Dermis blood vessel endothelial cell (primary cell): ENCODE data around the gene RGS6. TPM values are rescaled to one million over a fixed set of nuclear protein-coding genes. Genes with fewer than 3 reads are reported as not detected.

Experiments used
- DNase-seq: peaks from one replicate; pipeline ENCODE4 v3.0.0; 2010
- total RNA-seq: library from RNA; depleted of rRNA; stranded (reverse); fragments of >200 nt; gene quantifications from 2 replicates; pipeline ENCODE4 v1.2.3, GENCODE V29; 2014

The RGS6 gene
- total RNA-seq, 1 donor from 2014 or later = not detected

DNA sequence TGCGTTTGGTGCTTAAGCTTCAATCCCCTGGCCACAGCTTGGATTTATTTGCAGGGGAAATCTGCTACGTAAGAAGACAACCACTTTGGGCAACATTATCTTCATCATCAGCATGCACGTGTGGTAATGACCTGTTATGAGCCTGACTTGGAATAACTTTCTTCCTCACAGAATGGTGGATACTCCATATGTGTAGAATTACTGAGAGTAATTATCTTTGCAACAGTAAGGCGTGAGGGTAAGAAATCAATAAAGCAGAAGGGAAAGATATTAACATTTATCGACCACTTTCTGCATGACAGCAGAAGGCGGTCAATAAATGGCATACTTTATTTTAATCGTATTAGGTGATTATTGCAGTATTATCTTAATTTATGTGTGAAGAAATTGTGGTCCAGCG is 152.7 kb downstream of the RGS6 start:
- no peak for DNase-seq

DNA sequence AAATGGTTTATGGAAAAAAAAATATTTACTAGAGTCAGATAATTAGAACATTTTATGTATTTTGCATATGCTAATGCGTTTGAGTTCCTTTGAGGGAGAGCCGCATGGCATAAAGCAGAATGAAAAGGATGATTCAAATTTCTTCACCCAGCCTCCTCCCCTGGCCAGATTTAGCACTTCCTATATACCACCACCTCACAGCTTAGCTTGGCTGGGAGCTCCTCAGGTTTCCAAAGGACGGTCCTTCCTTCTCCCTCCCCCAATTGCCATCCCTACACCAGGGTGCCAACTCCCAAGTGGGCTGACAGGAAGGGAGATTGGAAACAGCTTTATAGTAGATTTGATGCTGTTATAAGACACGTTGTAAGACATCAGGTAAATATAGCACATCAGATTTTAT is 157.4 kb downstream of the RGS6 start:
- no peak for DNase-seq

DNA sequence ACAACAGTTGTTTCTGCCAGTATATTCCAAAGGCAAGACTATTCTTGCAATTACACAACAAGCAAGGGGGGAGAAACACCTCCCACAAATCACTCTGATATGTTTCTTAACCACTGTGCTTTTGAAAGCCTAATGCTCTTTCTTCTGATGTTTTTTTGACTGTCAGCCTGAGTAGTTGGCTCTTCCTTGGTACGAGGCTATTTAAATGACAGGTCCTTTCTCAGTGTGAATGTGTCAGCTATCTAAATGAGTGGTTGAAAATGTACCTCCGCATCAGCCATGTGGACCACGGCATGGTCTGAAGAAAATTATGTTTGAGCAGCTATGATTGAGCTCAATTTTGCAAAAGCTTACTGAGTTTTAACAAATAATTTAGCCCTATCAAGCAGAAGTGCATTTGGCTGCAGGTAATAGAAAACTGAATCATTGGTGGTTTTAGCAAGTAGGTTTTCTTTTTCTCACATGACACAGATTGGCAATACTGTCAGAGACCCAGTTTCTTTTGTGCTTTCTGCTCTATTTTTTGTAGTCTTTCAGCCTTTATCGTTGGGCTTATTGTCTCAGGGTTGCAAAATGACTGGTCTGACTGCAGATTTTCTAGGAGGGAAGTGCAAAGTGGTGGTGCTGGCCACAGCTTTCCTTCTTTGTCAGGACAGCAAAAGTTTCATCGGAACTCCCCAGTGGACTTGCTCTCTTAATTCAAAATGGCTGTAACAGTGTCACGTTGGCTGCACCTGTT is 162.8 kb downstream of the RGS6 start:
- DNase-seq = no peak

DNA sequence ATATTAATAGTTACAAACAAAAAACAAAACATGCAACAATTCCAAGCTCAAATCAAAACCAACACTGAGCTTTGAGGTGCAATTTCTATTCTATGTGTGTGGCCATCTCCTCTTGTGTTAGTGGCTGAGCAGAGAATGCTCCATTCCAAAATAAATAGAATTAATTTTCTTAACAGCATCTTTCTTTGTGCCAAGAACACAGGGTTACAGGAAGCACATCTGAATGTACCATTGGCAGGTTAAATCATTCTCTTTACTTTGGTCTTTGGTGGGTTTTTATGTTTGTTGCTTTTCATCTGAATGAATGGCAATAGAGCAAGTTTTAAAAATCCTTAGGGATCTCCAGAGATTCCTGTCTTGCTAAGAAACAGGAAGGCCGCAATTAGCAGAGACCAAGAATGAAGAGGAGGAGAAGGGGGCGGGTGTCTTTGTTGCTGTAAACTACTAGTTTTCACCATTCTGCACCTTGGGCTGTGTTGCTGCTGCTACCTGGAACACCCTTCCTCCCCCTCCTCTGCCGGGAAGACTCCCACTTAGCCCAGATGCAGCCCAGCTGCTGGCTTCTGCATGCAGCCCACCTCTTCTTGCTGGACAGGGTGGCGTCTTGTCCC is 165.0 kb downstream of the RGS6 start:
- no peak for DNase-seq

GRCh38 chr14:72098210-72098609 is 166.0 kb downstream of the RGS6 start:
- no peak for DNase-seq

DNA sequence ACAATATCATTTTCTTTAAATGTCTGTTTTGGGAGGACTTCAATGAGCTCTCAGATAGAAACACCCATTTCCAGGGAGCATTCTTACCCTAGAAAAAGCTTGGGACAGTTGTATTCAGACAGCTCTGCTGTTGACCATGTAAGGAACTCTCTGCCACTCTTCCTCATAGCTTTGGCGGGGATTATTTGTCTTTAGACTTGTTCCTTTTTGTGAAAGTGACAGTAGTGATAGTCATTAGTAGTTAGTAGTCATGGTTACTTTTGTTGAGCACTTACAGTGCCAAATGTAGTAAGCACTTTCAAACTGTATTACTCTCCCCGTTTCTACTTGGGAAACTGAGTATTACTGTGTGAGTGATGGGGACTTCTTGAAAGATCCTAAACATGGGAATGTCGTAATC is 167.3 kb downstream of the RGS6 start:
- DNase-seq = no peak

DNA sequence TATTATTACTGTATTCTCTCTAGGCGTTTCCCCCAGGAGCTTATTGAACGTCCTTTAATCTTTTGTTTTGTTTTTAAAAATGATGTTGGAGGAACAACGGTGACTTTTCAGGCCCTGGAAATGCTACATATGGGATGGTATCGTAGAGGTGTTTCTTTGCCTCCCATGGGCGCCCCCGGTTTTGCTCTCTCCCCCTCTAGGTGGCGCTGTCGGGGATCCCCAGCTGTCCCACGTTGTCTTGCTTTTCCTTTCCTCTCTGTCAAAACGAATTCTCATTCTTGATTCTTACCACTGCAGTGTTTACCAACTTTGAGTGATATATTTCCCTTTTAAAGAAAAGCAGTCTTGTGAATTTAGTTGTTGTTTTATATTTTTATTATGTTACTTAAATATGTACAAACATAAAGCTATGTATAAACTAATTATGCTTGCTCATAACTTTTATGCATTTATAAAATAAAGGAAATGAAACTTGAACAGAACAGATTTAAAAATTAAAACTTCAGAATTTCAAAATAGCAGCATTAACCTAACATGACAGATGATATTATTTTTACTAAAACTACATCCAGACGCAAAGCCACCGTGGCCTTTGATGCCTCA is 171.9 kb downstream of the RGS6 start:
- DNase-seq = peak; percentile 5

- DNase-seq = no peak
Observed at GRCh38 chr14:72111911-72112310, 179.7 kb downstream of the RGS6 start.

DNA sequence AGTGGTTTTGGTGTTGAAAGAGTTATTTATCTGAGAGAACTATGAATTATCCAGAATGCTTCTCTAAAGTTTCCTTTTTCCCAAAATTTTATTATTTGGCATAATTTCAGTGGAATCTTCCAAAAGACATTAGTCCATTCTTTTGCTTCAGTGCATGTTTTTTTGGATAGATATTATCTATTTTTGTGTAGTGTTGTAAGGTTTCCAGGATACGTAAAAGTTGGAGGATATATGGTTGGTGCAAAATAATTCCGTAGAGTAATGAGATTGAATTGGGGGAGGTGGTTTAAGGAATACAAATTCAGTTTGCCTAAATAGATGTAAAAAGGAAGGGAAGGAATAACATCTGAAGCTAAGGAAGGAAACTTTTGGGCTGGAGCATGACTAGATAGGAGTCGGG is 186.6 kb downstream of the RGS6 start:
- DNase-seq = no peak

DNA sequence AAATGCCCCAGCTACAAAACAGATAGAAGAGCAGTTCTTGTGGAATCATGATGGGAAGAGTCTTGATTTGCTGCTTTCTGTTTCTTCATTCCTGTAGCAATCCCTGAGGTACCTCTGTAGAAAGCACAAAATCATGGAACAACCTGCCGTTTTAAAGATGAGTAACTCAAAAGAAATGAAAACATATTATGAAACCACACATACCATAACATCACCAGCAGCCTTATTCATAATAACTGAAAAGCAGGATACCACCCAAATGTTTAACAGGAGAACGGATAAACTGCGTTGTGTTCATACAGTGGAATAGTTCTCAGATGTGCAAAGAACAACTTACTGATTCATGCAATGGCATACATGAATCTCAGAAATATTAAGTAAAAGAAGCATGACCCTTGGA is 188.1 kb downstream of the RGS6 start:
- DNase-seq = no peak

- DNase-seq = no peak
Observed at GRCh38 chr14:72123755-72124154, 191.5 kb downstream of the RGS6 start.

DNA sequence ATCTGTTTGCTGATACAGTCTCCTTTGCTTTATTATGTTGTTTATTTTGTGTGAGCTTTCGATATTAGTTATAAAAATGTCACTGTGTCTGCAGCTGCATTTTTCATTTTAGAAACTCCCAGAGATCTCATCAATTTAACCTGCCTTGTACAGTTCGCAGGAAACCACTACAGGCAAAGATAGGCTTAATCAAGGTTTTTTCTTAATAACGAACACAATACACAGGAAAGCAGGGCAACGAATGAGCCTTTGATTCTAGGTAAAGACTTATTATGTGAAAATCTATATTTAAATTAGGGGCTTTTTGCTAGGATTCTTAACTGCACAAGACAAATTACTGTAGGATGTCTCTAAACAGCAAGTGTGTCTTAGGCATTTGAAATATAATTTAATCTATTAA is 191.9 kb downstream of the RGS6 start:
- no peak for DNase-seq

GRCh38 chr14:72126091-72126490 is 193.9 kb downstream of the RGS6 start:
- DNase-seq = no peak

DNA sequence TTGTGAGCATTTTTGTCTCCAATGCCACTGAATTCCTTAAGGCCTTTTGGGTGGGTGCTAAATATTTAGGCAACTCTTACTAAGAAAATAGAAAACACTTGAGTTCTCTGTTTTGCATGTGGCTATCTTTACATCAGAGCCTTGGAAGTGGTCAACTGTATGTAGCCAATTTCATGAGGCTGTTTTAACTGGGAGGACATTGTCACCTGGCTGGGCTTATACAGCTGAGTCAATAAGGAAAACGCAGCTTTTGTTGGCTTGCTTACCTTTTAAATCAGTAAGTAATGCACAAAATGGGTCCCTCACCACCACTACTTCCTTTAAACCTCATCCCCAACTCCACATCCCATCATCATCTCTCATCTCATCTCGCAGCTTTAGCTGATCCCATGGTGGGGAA is 194.3 kb downstream of the RGS6 start:
- DNase-seq = no peak

DNA sequence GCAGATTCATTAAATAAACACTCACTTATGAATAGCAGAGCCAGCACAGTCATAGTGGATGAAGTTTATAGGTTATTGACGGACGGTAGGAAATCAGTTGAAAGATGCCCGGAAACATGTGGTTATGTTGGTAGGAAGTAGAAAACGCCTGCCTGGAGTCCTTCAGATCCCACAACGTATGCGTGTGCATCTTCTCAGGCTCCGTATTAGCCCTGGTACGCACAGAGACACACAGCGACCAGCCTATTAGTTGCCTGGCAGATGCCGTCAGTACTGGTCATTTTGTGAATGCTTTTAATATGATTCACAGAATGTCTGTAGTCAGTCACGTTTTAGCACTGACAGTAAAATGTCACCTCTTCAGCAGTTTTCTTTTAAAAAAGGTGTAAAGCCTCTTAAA is 196.4 kb downstream of the RGS6 start:
- DNase-seq = no peak

GRCh38 chr14:72129291-72129690 is 197.1 kb downstream of the RGS6 start:
- DNase-seq = no peak

GRCh38 chr14:72141084-72141483 is 208.9 kb downstream of the RGS6 start:
- no peak for DNase-seq

GRCh38 chr14:72142328-72142727 is 210.1 kb downstream of the RGS6 start:
- DNase-seq = no peak

DNA sequence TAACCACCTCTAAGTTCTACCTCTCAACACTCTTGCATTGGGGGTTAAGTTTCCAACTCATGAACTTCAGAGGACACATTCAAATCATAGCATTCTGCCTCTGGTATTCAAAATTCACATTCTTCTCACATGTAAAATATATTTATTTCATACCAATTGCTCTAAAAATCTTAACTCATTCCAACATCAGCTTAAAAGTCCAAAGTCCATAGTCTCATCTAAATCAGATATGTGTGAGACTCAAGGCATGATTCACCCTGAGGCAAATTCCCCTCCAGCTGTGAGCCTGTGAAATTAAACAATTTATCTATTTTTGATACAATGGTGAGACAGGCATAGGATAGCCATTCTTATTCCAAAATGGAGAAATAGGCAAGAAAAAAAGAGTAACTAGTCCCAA is 214.0 kb downstream of the RGS6 start:
- DNase-seq = no peak

- no peak for DNase-seq
Observed at GRCh38 chr14:72154645-72155378, 222.6 kb downstream of the RGS6 start.

DNA sequence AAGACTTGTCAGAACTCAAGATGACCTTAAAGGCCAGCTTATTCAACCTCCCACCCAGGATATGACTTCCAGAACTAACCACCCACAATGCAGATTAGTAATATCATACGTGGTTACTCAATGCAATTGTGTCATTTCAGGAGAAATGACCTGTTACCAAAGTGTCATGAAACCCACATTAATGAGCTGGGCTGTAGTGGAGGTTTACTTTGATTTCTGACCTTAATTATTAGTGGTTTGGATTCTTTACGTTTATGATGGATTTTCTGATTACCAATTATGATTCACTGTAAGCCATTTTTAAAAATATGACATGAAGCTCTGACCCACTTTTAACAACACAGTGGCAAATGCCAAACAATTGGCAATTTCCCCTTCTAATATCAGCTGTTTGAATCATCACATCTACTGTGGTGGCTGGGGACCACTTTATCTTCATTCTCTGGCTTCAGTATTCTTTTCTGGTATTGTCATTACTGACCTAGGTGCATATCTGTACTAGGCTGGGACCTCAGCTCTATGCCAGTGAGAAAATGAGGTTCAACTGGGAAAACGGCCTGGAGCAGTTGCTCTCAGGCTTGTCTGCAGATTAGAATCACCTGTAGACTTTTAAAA is 223.3 kb downstream of the RGS6 start:
- DNase-seq = no peak

DNA sequence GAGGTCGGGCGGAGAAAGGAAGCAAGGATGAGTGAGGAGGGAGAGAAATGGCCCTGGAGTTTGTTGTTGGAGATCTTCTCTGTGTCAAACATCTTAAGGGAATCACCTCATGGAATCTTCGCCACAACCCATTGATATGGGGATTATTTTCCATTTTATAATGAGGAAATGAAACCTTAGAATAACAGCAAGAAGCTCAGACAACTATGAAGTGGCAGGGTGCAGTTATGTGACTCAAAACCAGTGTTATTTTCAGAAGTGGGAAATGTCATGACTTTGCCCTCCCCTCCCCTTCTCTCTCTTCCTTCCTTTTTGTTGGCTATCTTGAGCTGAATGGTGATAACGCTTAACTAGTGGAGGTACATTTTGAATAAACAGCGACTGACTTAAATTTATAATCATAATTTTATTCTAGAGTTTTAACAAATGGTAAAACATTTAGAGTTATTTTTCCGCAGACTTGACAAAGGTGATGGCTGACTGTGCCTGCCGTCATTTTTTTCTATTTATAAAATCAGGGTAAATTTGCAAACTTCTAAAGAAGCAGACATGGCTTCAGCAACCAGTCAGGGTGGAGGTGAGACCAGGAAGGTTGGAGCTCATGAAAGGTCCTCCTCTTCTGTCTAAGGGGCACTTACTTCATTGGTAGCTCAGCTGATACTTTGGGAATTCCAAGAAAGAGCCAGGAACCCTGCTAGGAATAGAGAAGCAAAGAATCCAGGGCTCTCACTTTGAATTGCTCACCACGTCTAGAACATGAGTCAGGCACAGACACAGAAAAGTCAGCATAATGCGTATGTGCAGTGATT is 232.4 kb downstream of the RGS6 start:
- DNase-seq = no peak
